ENCODE measurements around the gene TSKU. TPM values are rescaled to one million over a fixed set of nuclear protein-coding genes. Genes with fewer than 3 reads are reported as not detected.
"Not testable (repeated sequence)": the region's sequence is repeated elsewhere in the genome, so short reads cannot be mapped to it uniquely, and the experiment has no call there.

The TSKU gene
- total RNA-seq, 1 experiment from 2014 or later, result 22.9 TPM

GRCh38 chr11:76808996-76809395 lies 25.8 kb downstream of the TSKU start:
- no peak for DNase-seq (ENCODE audit: low spot score)
- in situ Hi-C loops (cut with HindIII; ENCODE audit: low sequenced_read_pairs), result no loop called here

- no peak for DNase-seq (ENCODE audit: low spot score)
- in situ Hi-C loops (cut with HindIII; ENCODE audit: low sequenced_read_pairs), result no loop called here
Observed at GRCh38 chr11:76810151-76810853, 27.1 kb downstream of the TSKU start.

- DNase-seq (ENCODE audit: low spot score), result no peak
- in situ Hi-C loops (cut with HindIII; ENCODE audit: low sequenced_read_pairs), result no loop called here
Observed at GRCh38 chr11:76811259-76811658, 28.1 kb downstream of the TSKU start.

DNA sequence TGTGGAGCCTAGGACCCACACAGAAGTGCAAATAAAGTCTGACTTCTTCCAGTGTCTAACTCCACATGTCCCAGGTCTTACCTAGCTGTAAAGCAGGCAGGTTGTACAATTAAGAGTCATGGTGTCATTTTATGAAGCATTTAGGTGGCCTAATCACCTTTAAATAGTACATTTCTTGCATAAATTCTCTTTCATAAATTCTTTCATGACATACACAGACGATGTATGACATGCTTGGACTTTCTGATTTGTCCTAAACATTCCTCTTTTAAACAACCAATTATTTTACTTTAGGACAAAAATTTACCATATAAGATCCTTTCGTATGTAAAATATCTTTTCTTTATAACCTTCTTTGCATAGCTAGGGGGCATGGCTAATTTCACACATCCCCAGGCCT lies 31.3 kb downstream of the TSKU start:
- in situ Hi-C loops (cut with HindIII; ENCODE audit: low sequenced_read_pairs), result no loop called here
- DNase-seq (ENCODE audit: low spot score), result no peak

GRCh38 chr11:76815678-76816077 lies 32.5 kb downstream of the TSKU start:
- in situ Hi-C loops (cut with HindIII; ENCODE audit: low sequenced_read_pairs); DNase-seq (ENCODE audit: low spot score): not testable (repeated sequence)

DNA sequence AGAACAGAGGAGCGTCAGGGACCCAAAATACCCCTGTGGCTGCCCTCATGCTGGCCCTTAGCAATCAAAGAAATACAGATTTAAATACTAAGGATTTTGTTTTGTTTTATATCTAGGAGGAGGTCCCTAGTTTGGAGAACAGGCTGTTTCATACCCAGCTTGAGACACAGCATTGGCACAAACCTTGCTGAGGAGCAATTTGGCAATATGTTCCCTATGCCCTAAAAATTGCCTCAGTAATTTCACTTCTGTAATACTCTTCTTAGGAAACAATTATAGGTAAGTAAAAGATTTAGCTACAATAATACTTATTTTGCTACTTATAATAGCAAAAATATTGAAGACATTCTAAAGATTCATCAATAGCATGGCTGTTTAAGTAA lies 37.0 kb downstream of the TSKU start:
- in situ Hi-C loops (cut with HindIII; ENCODE audit: low sequenced_read_pairs), result no loop called here

DNA sequence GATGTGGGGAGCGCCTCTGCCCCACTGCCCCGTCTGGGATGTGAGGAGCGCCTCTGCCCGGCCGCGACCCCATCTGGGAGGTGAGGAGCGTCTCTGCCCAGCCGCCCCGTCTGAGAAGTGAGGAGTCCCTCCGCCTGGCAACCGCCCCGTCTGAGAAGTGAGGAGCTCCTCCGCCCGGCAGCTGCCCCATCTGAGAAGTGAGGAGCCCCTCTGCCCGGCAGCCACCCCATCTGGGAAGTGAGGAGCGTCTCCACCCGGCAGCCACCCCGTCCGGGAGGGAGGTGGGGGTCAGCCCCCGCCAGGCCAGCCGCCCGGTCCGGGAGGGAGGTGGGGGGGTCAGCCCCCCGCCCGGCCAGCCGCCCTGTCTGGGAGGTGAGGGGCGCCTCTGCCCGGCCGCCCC lies 38.2 kb downstream of the TSKU start:
- DNase-seq (ENCODE audit: low spot score); in situ Hi-C loops (cut with HindIII; ENCODE audit: low sequenced_read_pairs): not testable (repeated sequence)

More for the DNA sequence above, 37.0 kb downstream of the TSKU start:
- no peak for DNase-seq (ENCODE audit: low spot score)

DNA sequence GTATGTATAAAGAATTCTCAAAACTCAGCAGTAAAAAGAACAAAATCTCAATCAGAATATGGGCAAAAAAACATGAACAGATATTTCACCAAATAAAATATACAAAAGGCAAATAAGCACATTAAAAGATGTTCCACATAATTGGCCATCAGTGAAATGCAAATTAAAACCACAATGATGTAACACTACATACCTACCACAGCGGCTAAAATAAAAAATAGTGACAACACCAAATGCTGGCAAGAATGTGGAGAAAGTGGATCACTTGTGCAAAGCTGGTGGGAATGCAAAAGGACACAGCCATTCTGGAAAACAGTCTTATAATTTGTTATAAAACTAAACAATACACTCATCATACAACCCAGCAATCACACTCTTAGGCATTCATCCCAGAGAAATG lies 39.2 kb downstream of the TSKU start:
- DNase-seq (ENCODE audit: low spot score), result no peak
- in situ Hi-C loops (cut with HindIII; ENCODE audit: low sequenced_read_pairs), result no loop called here

DNA sequence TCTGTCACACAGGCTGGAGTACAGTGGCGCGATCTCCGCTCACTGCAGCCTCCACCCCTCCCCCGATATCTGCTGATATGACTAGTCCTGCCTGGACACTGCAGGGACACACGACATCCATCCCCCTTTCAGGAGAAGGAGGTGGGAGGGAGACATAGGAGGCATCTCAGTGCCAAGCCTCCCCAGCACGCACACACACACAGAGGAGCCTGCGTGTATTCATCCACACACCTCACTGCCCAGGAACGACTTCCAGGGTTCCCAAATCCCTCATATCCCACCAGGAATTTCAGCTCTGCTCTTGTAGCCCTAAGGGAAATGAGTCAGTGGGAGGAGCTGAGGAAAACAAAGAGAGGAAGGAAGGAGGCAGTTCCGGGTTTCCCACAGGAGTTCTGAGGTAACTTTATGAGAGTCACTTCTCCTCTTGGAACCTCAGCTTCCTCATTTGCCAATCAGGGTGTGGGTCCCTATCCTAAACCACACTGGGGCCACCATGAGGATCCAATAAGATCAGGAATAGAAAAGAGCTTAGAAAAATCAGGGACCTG lies 40.4 kb downstream of the TSKU start:
- in situ Hi-C loops (cut with HindIII; ENCODE audit: low sequenced_read_pairs), result no loop called here
- DNase-seq (ENCODE audit: low spot score), result no peak

DNA sequence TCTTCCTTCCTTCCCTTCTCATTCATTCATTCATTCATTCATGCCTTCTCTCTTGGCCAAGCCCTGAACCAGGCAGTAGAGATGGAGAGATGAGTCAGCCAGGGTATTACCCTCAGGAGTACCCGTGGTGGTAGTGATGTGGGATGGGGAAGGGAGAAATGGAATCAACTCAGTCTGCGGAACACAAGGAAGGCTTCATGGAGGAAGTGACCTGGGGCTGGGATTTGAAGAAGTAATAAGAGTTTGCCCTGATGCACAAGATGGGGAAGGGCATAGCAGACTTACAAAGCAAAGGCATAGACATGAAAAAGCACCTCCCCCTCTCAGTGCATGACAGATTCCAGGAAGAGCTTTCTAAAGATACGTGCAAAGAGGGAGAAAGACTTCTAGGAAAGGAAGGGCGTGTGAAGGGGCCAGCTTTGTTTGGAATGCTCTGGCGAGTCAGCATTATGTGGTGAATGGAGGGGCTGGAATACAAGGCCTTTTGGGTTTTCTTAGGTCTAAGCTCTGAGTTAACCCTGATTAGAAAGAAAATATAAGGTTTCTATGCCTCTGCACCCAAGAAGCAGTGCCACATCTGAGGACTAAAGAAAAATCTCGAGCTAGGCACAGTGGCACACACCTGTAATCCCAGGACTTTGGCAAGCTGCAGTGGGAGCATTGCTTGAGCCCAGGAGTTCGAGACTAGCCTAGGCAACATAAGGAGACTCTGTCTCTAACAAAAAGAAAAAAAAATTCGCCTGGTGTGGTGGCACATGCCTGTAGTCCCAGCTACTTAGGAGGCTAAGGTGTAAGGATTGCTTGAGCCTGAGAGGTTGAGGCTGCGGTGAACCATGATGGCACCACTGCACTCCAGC lies 41.2 kb downstream of the TSKU start:
- DNase-seq (ENCODE audit: low spot score), result no peak

DNA sequence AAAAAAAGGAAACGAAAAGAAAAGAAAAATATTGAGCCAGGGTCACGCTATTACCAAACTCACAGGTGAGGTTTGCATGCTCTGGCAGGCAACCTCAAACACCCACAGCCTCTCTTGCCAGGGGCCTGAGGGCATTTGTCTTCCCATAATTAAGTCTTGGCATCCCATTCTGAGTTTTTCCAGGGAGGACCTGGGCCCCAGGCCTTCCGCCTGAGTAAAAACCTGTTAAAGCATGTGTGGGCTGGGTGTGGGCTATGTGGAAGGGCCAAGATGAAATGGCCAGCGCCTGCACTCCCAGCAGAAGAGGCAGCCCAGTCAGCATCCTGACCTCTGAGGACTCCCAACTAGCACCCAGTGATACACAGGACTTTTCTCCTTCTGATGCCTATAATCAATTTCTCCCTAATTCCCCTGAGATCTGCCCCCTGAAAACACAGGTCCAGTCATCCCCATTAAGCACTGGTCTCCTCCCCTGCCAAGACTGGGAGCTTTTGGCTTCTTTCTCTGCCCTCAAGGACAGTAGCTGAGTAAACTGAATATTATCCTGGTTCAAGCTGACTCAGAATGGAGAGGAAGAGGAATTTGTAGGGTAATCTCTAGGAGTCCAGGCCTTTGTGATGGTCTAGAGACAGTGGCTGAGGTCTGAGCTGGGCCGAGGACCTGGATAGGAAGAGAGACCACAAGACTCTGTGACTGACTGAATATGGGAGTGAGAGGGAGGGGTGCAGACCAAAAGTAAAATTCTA lies 42.0 kb downstream of the TSKU start:
- no peak for DNase-seq (ENCODE audit: low spot score)
- in situ Hi-C loops (cut with HindIII; ENCODE audit: low sequenced_read_pairs), result no loop called here

More for the DNA sequence above, 41.2 kb downstream of the TSKU start:
- in situ Hi-C loops (cut with HindIII; ENCODE audit: low sequenced_read_pairs), result no loop called here

GRCh38 chr11:76825726-76826396 lies 42.7 kb downstream of the TSKU start:
- in situ Hi-C loops (cut with HindIII; ENCODE audit: low sequenced_read_pairs), result no loop called here
- DNase-seq (ENCODE audit: low spot score), result no peak

- DNase-seq (ENCODE audit: low spot score); in situ Hi-C loops (cut with HindIII; ENCODE audit: low sequenced_read_pairs): not testable (repeated sequence)
Observed at GRCh38 chr11:76826508-76826907, 43.4 kb downstream of the TSKU start.

- DNase-seq (ENCODE audit: low spot score); in situ Hi-C loops (cut with HindIII; ENCODE audit: low sequenced_read_pairs): not testable (repeated sequence)
Observed at GRCh38 chr11:76827005-76827404, 43.8 kb downstream of the TSKU start.

- peak; percentile 96 for DNase-seq (ENCODE audit: low spot score)
- in situ Hi-C loops (cut with HindIII; ENCODE audit: low sequenced_read_pairs), result no loop called here
Observed at GRCh38 chr11:76830639-76831327, 47.6 kb downstream of the TSKU start.

- in situ Hi-C loops (cut with HindIII; ENCODE audit: low sequenced_read_pairs), result no loop called here
Observed at GRCh38 chr11:76831686-76832310, 48.6 kb downstream of the TSKU start.

DNA sequence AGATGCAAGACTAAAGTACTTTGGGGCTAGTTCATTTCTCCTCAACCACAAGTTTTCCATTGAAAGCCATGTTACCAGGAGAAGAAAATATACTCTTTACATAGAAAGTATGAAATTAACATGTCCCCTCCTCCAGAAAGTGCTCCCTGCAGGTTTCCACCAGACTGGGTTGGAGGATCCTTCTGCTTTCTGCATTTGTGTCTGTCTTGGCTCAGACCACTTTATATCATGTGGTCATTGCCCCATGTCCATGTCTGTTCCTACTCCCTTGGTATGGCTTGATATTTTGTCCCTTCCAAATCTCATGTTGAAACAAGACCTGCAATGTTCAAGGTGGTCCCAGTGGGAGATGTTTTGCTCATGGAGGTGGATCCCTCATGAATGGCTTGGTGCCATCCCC lies 49.2 kb downstream of the TSKU start:
- in situ Hi-C loops (cut with HindIII; ENCODE audit: low sequenced_read_pairs), result no loop called here
- no peak for DNase-seq (ENCODE audit: low spot score)

More at GRCh38 chr11:76831686-76832310, 48.6 kb downstream of the TSKU start:
- no peak for DNase-seq (ENCODE audit: low spot score)

- no peak for DNase-seq (ENCODE audit: low spot score)
Observed at GRCh38 chr11:76834151-76834550, 51.0 kb downstream of the TSKU start.

More at GRCh38 chr11:76834151-76834550, 51.0 kb downstream of the TSKU start:
- in situ Hi-C loops (cut with HindIII; ENCODE audit: low sequenced_read_pairs), result no loop called here
